DOHH2 (cell line): ENCODE results near the gene RGMB.
A peak's percentile ranks its signal among the peaks of the same experiment; 100 is the strongest.

ENCODE experiments used
- H3F3A ChIP-seq: fragments of 200-600 bp; sonication (generic), shearing (Covaris generic); 2 replicates; pipeline ENCODE4 v1.6.0; 2016; ENCODE audit warnings: antibody characterized with exemption, mild to moderate bottlenecking; ENCODE audit not compliant: control insufficient read depth, insufficient read depth
- H3K27ac ChIP-seq: fragments of 200-600 bp; sonication (generic); 2 replicates; pipeline ENCODE4 v1.5.1; 2014; ENCODE audit warnings: low read depth, mild to moderate bottlenecking, low read length, moderate library complexity
- H3K27me3 ChIP-seq: fragments of 200-600 bp; sonication (generic); 2 replicates; pipeline ENCODE4 v1.6.1; 2014; ENCODE audit warnings: mild to moderate bottlenecking, low read length, mixed read lengths; ENCODE audit not compliant: control insufficient read depth
- H3K36me3 ChIP-seq: fragments of 200-600 bp; sonication (generic); 2 replicates; pipeline ENCODE4 v1.6.1; 2014; ENCODE audit warnings: mild to moderate bottlenecking, low read length, moderate library complexity, mixed read lengths; ENCODE audit not compliant: control insufficient read depth
- H3K4me1 ChIP-seq: fragments of 200-600 bp; sonication (generic); 2 replicates; pipeline ENCODE4 v1.6.1; 2014; ENCODE audit warnings: mild to moderate bottlenecking, low read length, mixed read lengths; ENCODE audit not compliant: control insufficient read depth
- H3K4me2 ChIP-seq: fragments of 200-600 bp; sonication (generic); 2 replicates; pipeline ENCODE4 v1.6.0; 2014; ENCODE audit warnings: mild to moderate bottlenecking, low read length, moderate library complexity
- H3K4me3 ChIP-seq: fragments of 200-600 bp; sonication (generic); 2 replicates; pipeline ENCODE4 v1.5.1; 2014; ENCODE audit warnings: mild to moderate bottlenecking, low read length, mixed read lengths
- H3K79me2 ChIP-seq: fragments of 200-600 bp; sonication (generic); 2 replicates; pipeline ENCODE4 v1.6.1; 2014; ENCODE audit warnings: mild to moderate bottlenecking, low read length, mixed read lengths; ENCODE audit not compliant: control insufficient read depth
- H3K9me2 ChIP-seq: fragments of 200-600 bp; sonication (generic); replicated peaks from 2 replicates; pipeline ENCODE4 v1.6.1; 2014; ENCODE audit warnings: mild to moderate bottlenecking, low read length, mixed read lengths; ENCODE audit not compliant: control insufficient read depth
- H3K9me3 ChIP-seq: fragments of 200-600 bp; sonication (generic); 2 replicates; pipeline ENCODE4 v1.6.1; 2014; ENCODE audit warnings: antibody characterized with exemption, low read length, mixed read lengths; ENCODE audit not compliant: control insufficient read depth, insufficient read depth
- H4K20me1 ChIP-seq: fragments of 200-600 bp; sonication (generic); 2 replicates; pipeline ENCODE4 v1.6.0; 2014; ENCODE audit warnings: low read depth, mild to moderate bottlenecking, antibody characterized with exemption, low read length, moderate library complexity; ENCODE audit not compliant: control insufficient read depth, insufficient read depth
- CTCF ChIP-seq: fragments of 200-600 bp; sonication (generic); IDR thresholded peaks from one replicate; pipeline ENCODE4 v1.5.1; 2014; ENCODE audit warnings: antibody characterized with exemption, mild to moderate bottlenecking, low read depth, low read length; ENCODE audit not compliant: poor library complexity, severe bottlenecking
- EZH2phosphoT487 ChIP-seq: fragments of 200-600 bp; sonication (generic); IDR thresholded peaks from 2 replicates; pipeline ENCODE4 v1.6.1; 2017; ENCODE audit warnings: borderline replicate concordance, mild to moderate bottlenecking, antibody characterized with exemption, low read length, moderate library complexity, mixed read lengths

Gene RGMB

DNA sequence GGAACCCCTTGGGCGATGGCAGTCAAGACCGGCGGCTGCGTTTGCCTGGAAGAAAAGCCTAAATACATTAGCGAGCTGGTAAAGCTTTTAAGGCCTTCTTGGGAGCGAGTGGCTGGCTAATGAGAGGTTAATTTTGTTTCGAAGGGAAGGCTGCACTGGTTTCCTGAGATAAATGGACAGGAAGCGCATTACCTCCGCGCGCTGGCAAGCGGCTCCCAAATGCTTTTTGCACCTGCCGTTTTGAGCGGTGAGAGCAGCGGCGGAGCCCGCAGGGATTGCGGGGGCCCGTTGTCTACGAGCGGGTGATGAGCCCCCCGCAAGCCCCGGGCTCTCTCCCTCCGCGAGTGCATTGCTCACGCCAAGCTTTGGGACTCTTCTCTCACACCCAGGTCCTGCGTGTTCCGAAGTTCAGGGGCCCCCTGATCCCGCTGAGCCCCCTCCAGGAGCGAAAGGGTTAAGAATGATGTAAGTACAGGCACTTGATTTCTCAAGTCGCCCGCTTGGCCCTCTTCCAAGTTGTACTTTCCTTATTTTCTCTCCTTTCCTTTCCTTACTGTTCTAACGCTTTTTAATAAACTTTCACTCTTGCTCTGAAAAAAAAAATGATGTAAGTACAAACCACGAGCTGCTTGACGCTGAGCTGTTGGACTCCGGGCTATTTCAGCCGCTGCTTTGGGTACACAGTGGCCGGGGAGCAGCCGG lies 3.1 kb upstream of the RGMB start:
- peak overlapping the region; percentile 82 for H3K4me2 ChIP-seq
- no peaks in the 10 kb centered on the region for H3K9me3 ChIP-seq
- peaks cover 52% of the 10 kb centered on the region for H3K27me3 ChIP-seq
- TF ChIP-seq EZH2phosphoT487, result peak; percentile 11; the same call in 1 of the 2 replicates
- TF ChIP-seq CTCF, result no peak
- peaks cover 57% of the 10 kb centered on the region for H3K4me1 ChIP-seq
- no peak overlapping the region for H3K27ac ChIP-seq
- H3K4me3 ChIP-seq, result peak overlapping the region; percentile 72
- peaks cover 9% of the 10 kb centered on the region; the same call in 1 of the 2 replicates for H3F3A ChIP-seq
- H3K79me2 ChIP-seq, result peaks cover 12% of the 10 kb centered on the region
- peaks cover 15% of the 10 kb centered on the region for H4K20me1 ChIP-seq
- H3K9me2 ChIP-seq, result no peaks in the 10 kb centered on the region
- H3K36me3 ChIP-seq, result 0 out of 2 replicates have a peak, but pooled peaks cover 2% of the 10 kb centered on the region

- Histone ChIP-seq H3K4me3 (peak overlapping the region; percentile 72), H3K27me3 (peaks cover 52% of the 10 kb centered on the region)
These were observed 2.5 kb upstream of the RGMB start for GRCh38 chr5:98770911-98771322.

DNA sequence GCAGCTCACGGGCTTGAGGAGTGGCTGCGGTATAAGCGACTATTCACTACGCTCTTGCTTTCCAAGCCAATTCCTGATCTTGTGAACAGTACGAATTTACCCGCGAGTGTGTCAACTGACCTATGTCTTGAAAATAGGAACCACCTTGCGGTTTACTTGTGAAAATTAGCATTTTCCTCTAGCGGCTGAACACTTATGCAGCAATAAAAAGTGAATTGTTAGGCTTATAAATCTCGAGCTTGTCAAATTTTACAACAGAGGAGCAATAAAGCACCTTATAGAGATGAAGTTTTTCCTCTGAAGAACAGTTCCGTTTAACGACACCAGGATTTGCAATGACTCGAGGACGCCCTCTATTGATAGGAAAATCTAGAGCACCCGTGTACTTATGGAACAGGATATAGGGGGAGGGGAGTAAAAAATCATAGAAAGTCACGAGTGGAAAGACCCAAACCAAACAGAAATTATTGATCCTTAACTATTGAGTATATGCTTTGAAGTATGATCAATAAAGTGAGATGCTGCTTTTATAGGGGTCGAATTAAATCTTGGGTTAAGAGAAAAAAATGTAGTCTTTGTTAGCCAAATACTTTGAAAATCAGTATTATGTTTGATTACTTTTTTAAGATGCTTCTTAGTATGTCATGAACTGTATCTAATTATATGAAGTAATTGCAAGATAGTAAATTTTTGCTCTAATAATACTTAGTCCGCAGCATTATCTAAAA lies 1.9 kb upstream of the RGMB start:
- Histone ChIP-seq H3K9me2 (no peaks in the 10 kb centered on the region), H3K4me2 (peak overlapping the region; percentile 82), H3F3A (peaks cover 9% of the 10 kb centered on the region; the same call in 1 of the 2 replicates), H3K36me3 (0 out of 2 replicates have a peak, but pooled peaks cover 3% of the 10 kb centered on the region), H3K79me2 (peaks cover 23% of the 10 kb centered on the region), H3K9me3 (no peaks in the 10 kb centered on the region), H3K27me3 (peaks cover 52% of the 10 kb centered on the region), H3K4me3 (peak overlapping the region; percentile 72), H3K27ac (no peak overlapping the region), H3K4me1 (peaks cover 64% of the 10 kb centered on the region), H4K20me1 (peaks cover 24% of the 10 kb centered on the region)
- TF ChIP-seq EZH2phosphoT487 (no peak), CTCF (peak; percentile 87)

More at GRCh38 chr5:98770911-98771322, 2.5 kb upstream of the RGMB start:
- H3K9me3 ChIP-seq, result no peaks in the 10 kb centered on the region
- H3K4me2 ChIP-seq, result peak overlapping the region; percentile 82
- no peak for TF ChIP-seq EZH2phosphoT487
- TF ChIP-seq CTCF, result no peak
- 0 out of 2 replicates have a peak, but pooled peaks cover 3% of the 10 kb centered on the region for H3K36me3 ChIP-seq
- no peak overlapping the region for H3K27ac ChIP-seq
- peaks cover 9% of the 10 kb centered on the region; the same call in 1 of the 2 replicates for H3F3A ChIP-seq
- peaks cover 17% of the 10 kb centered on the region for H3K79me2 ChIP-seq
- H3K9me2 ChIP-seq, result no peaks in the 10 kb centered on the region
- H3K4me1 ChIP-seq, result peaks cover 63% of the 10 kb centered on the region
- H4K20me1 ChIP-seq, result peaks cover 20% of the 10 kb centered on the region
